Measurements from ENCODE around the gene SLC16A5.

Gene SLC16A5

GRCh38 chr17:75079023-75079373 is 8.8 kb upstream of the SLC16A5 start:
- in situ Hi-C loops (cut with MboI; ENCODE audit: low sequenced_read_pairs, unreplicated experiment): no loop called here
- no peak for DNase-seq (ENCODE audit: low spot score)
- TF ChIP-seq CTCF (IDR thresholded peaks at IDR 0.05; ENCODE audit: borderline replicate concordance, control extremely low read depth, extremely low read depth, insufficient read depth, missing control alignments): no peak

GRCh38 chr17:75081611-75082540 is 5.9 kb upstream of the SLC16A5 start:
- in situ Hi-C loops (cut with MboI; ENCODE audit: low sequenced_read_pairs, unreplicated experiment): no loop called here
- TF ChIP-seq CTCF (IDR thresholded peaks at IDR 0.05; ENCODE audit: borderline replicate concordance, control extremely low read depth, extremely low read depth, insufficient read depth, missing control alignments): no peak
- DNase-seq (ENCODE audit: low spot score): no peak

- TF ChIP-seq CTCF (IDR thresholded peaks at IDR 0.05; ENCODE audit: borderline replicate concordance, control extremely low read depth, extremely low read depth, insufficient read depth, missing control alignments): no peak
- DNase-seq (ENCODE audit: low spot score): no peak
- in situ Hi-C loops (cut with MboI; ENCODE audit: low sequenced_read_pairs, unreplicated experiment): no loop called here
Measured at GRCh38 chr17:75082683-75083082, 5.1 kb upstream of the SLC16A5 start.

GRCh38 chr17:75084039-75084660 is 3.6 kb upstream of the SLC16A5 start:
- no peak for TF ChIP-seq CTCF (IDR thresholded peaks at IDR 0.05; ENCODE audit: borderline replicate concordance, control extremely low read depth, extremely low read depth, insufficient read depth, missing control alignments)
- no peak for DNase-seq (ENCODE audit: low spot score)
- in situ Hi-C loops (cut with MboI; ENCODE audit: low sequenced_read_pairs, unreplicated experiment): no loop called here

- DNase-seq (ENCODE audit: low spot score): no peak
- in situ Hi-C loops (cut with MboI; ENCODE audit: low sequenced_read_pairs, unreplicated experiment): no loop called here
- TF ChIP-seq CTCF (IDR thresholded peaks at IDR 0.05; ENCODE audit: borderline replicate concordance, control extremely low read depth, extremely low read depth, insufficient read depth, missing control alignments): no peak
Measured at GRCh38 chr17:75086496-75087181, 1.1 kb upstream of the SLC16A5 start.

GRCh38 chr17:75087182-75087557 is 584 bp upstream of the SLC16A5 start:
- in situ Hi-C loops (cut with MboI; ENCODE audit: low sequenced_read_pairs, unreplicated experiment): no loop called here
- TF ChIP-seq CTCF (IDR thresholded peaks at IDR 0.05; ENCODE audit: borderline replicate concordance, control extremely low read depth, extremely low read depth, insufficient read depth, missing control alignments): no peak
- no peak for DNase-seq (ENCODE audit: low spot score)
